RWPE2 (cell line): Measurements from ENCODE around the gene SATB1.

Source experiments
- ATAC-seq: fragments of 200-7000 bp; cut with Tn5 transposase; 3 replicates; pipeline ENCODE4 v1.9.1; 2021; ENCODE audit warnings: low read depth
- DNase-seq: peaks from one replicate; pipeline ENCODE4 v3.0.0-alpha.2; 2020; ENCODE audit warnings: low spot score
- H3K27ac ChIP-seq: fragments of 450-650 bp; 2 replicates; pipeline ENCODE4 v1.5.1; 2017; ENCODE audit warnings: mild to moderate bottlenecking; ENCODE audit not compliant: poor library complexity, severe bottlenecking
- H3K27me3 ChIP-seq: fragments of 250-450 bp; sonication (Bioruptor Pico); 2 replicates; pipeline ENCODE4 v1.5.1; 2021; ENCODE audit warnings: mild to moderate bottlenecking, moderate library complexity; ENCODE audit not compliant: insufficient read depth, poor library complexity, severe bottlenecking
- H3K36me3 ChIP-seq: fragments of 250-450 bp; sonication (Bioruptor Pico); 2 replicates; pipeline ENCODE4 v1.5.1; 2020; ENCODE audit warnings: low read depth, mild to moderate bottlenecking, moderate library complexity
- H3K4me1 ChIP-seq: fragments of 250-450 bp; sonication (Bioruptor Pico); 2 replicates; pipeline ENCODE4 v1.5.1; 2021; ENCODE audit warnings: mild to moderate bottlenecking, moderate library complexity; ENCODE audit not compliant: insufficient read depth, poor library complexity, severe bottlenecking
- H3K4me3 ChIP-seq: fragments of 250-450 bp; sonication (Bioruptor Pico); 2 replicates; pipeline ENCODE4 v1.5.1; 2021; ENCODE audit warnings: mild to moderate bottlenecking, moderate library complexity; ENCODE audit not compliant: severe bottlenecking
- H3K9me3 ChIP-seq: fragments of 250-450 bp; sonication (Bioruptor Pico); 2 replicates; pipeline ENCODE4 v1.5.1; 2021; ENCODE audit warnings: mild to moderate bottlenecking, moderate library complexity; ENCODE audit not compliant: severe bottlenecking
- CTCF ChIP-seq: fragments of 450-650 bp; IDR thresholded peaks from one replicate; pipeline ENCODE4 v1.5.1; 2017; ENCODE audit warnings: mild to moderate bottlenecking, moderate library complexity; ENCODE audit not compliant: poor library complexity, severe bottlenecking

Gene SATB1

GRCh38 chr3:18425641-18426257 is 610 bp upstream of the SATB1 start:
- Histone ChIP-seq H3K4me1 (no peaks in the 10 kb centered on the region), H3K4me3 (peak overlapping the region; percentile 41), H3K27ac (no peak overlapping the region), H3K36me3 (no peaks in the 10 kb centered on the region), H3K27me3 (peaks cover 86% of the 10 kb centered on the region), H3K9me3 (no peaks in the 10 kb centered on the region)
- TF ChIP-seq CTCF: no peak
- ATAC-seq (0 out of 3 replicates have a peak, but pooled peaks have one; percentile 43), DNase-seq (peak; percentile 34)

GRCh38 chr3:18424213-18424728 is 868 bp downstream of the SATB1 start:
- TF ChIP-seq CTCF: no peak
- Histone ChIP-seq H3K9me3 (no peaks in the 10 kb centered on the region), H3K27me3 (peaks cover 94% of the 10 kb centered on the region), H3K27ac (no peak overlapping the region), H3K36me3 (no peaks in the 10 kb centered on the region), H3K4me1 (no peaks in the 10 kb centered on the region), H3K4me3 (peak overlapping the region; percentile 41)
- ATAC-seq (no peak), DNase-seq (no peak)

GRCh38 chr3:18423401-18424212 is 1.5 kb downstream of the SATB1 start:
- Histone ChIP-seq H3K4me1 (no peaks in the 10 kb centered on the region), H3K27me3 (peaks cover 94% of the 10 kb centered on the region), H3K9me3 (no peaks in the 10 kb centered on the region), H3K27ac (no peak overlapping the region), H3K4me3 (no peak overlapping the region), H3K36me3 (no peaks in the 10 kb centered on the region)
- ATAC-seq (no peak), DNase-seq (no peak)
- no peak for TF ChIP-seq CTCF

- no peak for TF ChIP-seq CTCF
- no peaks in the 10 kb centered on the region for H3K9me3 ChIP-seq
- no peak for DNase-seq
- no peak overlapping the region for H3K4me3 ChIP-seq
- H3K36me3 ChIP-seq: no peaks in the 10 kb centered on the region
- peaks cover 96% of the 10 kb centered on the region for H3K27me3 ChIP-seq
- no peak overlapping the region for H3K27ac ChIP-seq
- ATAC-seq: no peak
- no peaks in the 10 kb centered on the region for H3K4me1 ChIP-seq
These were observed 2.2 kb downstream of the SATB1 start for GRCh38 chr3:18422972-18423371.
